Epidermal melanocyte (primary cell): ENCODE results near the gene EZR.
"Not testable (repeated sequence)": the region's sequence is repeated elsewhere in the genome, so short reads cannot be mapped to it uniquely, and the experiment has no call there.

ENCODE experiments used
- DNase-seq: peaks from one replicate; pipeline ENCODE4 v3.0.0; 2011; ENCODE audit warnings: low spot score; ENCODE audit not compliant: insufficient read length

EZR gene

DNA sequence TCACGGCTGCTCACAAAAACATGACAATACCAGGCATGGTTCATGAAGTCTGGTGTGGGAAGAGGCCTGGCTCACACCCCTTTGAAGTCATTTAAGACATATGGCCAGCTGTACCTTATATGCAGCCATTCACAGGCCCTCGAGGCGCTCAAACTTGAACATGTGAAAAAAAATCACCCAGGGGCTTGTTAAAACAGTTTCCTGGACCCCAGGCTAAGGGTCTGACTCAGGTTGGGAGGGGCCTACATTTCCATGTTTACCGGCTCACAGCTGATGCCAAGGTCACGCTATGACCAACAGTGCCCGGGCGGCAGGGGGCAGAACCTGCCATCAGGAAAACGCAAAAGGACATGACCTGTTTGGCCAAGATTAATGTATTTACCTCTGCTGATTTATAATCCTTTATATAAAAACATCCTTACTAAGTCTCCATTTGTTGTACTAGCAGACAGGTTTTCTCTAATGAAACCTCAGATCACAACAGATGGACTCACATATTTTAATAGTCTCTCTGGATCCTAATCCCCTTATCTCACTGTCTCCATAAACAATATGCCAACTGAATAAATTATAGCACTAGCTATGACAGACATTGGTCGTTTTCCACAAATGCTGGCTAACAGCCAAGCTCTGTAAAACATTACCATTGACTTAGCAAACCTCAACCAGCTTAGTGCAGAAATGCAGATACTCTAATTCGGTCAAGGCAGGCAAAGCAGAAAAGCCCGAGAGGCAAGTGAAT lies 19.9 kb downstream of the EZR start:
- no peak for DNase-seq

- no peak for DNase-seq
Measured at GRCh38 chr6:158798311-158798710, 20.9 kb downstream of the EZR start.

- no peak for DNase-seq
Measured at GRCh38 chr6:158797331-158798310, 21.5 kb downstream of the EZR start.

GRCh38 chr6:158796353-158796752 lies 22.8 kb downstream of the EZR start:
- no peak for DNase-seq

DNA sequence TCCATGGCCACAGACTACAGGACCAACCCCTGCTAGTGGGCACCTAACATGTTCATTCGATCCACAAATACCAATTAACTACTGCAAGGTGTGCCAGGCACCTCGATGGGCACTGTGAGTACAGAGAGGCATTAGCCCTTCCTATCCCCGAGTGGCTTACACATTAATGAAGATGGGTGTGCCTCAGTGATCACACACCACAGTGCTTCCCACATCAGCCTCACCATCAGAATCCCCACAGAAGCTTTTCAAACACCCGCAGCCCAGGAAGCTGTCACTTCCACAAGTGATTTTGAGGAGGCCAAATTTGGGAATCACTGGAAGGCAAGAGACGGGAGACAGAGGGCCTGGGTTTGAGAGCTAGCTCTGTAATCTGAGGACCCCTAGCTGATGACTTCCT lies 23.7 kb downstream of the EZR start:
- DNase-seq, result no peak

DNA sequence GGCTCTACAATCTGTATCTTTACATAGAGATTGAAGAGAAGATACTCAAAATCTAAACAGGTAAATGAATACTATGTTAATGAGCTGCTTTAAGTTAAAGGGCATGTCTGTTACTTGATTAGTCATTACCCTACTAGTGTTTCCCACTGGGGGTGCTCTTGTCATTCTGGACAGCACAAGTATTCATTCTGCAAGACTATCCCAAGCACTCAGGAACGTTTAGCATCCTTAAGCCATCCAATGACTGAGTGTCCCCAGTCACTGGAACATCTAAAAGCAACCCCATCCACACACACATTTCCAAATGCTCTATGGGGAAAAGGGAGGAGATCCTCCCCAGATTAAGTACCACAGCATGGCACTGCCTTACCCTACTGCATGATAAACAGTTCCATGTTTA lies 25.7 kb downstream of the EZR start:
- no peak for DNase-seq

DNA sequence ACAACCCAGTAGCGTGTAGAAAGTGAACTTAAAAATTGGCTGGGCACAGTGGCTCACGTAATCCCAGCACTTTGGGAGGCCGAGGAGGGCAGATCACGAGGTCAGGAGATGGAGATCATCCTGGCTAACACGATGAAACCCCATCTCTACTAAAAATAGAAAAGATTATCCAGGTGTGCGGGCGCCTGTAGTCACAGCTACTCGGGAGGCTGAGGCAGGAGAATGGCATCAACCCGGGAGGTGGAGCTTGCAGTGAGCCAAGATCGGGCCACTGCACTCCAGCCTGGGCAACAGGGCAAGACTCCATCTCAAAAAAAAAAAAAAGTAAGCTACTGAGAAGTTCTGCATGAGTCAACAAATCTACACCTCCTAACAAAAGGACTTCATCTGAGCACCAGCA lies 26.7 kb downstream of the EZR start:
- DNase-seq, result not testable (repeated sequence)

DNA sequence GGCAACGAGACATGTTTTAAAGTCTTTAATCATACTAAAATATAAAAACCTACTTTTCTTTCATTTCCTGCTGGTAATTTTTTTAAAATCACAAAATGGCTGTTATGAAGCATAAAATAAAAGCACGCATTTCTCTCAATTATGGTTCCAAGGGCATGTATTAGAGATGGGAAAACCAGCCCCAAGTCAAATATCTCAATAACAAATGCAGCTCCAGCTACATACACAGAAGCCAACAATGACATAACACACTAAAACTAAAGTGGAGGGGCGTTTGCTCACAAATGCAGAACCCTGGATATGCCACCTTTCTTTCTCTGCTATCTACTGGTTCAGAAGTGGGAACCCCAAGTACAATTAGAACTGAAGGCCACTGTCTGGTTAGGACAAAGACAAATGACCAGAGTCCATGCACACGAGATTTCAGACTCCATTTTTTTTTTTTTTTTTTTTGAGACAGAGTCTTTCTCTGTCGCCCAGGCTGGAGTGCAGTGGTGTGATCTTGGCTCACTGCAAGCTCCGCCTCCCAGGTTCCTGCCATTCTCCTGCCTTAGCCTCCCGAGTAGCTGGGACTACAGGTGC lies 27.8 kb downstream of the EZR start:
- no peak for DNase-seq

- no peak for DNase-seq
Measured at GRCh38 chr6:158789115-158789917, 29.9 kb downstream of the EZR start.

DNA sequence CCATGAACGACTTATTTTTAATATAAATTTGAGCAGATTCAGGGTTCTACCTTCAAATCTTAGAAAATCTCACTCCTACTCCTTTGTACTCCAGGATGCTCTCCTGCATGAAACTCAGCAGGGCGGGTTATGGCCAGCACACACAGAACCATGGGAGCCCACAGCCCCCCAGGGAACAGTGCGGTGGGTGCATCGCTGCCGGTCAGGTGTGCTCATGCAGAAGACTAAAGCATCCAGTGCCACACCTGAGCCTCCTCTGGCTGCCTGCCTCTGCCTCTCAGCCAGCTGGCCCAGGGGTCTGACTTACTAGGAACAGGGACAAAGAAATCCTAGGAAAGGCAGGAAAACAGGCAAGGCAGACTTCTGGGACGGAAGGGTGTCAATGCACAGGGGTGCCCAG lies 31.8 kb downstream of the EZR start:
- no peak for DNase-seq

- no peak for DNase-seq
Measured at GRCh38 chr6:158786645-158787304, 32.4 kb downstream of the EZR start.

GRCh38 chr6:158785036-158785435 lies 34.1 kb downstream of the EZR start:
- no peak for DNase-seq

- DNase-seq, result no peak
Measured at GRCh38 chr6:158784505-158784904, 34.7 kb downstream of the EZR start.

DNA sequence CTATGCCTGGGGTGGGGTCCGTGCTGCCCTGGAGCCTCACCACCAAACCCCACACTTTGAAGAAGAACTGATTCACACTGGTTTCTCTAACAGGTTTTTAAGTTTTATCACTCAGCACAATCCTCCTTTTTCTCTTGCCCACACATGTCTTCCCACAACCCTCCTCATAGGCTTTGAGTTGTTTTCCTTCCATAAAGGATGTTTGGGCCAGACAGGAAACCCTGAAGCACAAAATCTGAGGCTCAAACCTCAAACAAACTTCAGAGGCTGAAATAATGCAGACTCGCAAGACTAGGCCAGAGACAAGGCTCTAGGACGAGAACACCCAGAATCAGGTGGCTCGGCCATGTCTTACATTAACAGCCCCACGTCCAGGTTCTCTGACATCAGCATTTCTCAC lies 35.3 kb downstream of the EZR start:
- DNase-seq, result no peak

- DNase-seq, result no peak
Measured at GRCh38 chr6:158783167-158783450, 36.1 kb downstream of the EZR start.

GRCh38 chr6:158782432-158783166 lies 36.6 kb downstream of the EZR start:
- DNase-seq, result no peak

GRCh38 chr6:158781692-158782373 lies 37.3 kb downstream of the EZR start:
- no peak for DNase-seq

- DNase-seq, result no peak
Measured at GRCh38 chr6:158780988-158781691, 38.0 kb downstream of the EZR start.

DNA sequence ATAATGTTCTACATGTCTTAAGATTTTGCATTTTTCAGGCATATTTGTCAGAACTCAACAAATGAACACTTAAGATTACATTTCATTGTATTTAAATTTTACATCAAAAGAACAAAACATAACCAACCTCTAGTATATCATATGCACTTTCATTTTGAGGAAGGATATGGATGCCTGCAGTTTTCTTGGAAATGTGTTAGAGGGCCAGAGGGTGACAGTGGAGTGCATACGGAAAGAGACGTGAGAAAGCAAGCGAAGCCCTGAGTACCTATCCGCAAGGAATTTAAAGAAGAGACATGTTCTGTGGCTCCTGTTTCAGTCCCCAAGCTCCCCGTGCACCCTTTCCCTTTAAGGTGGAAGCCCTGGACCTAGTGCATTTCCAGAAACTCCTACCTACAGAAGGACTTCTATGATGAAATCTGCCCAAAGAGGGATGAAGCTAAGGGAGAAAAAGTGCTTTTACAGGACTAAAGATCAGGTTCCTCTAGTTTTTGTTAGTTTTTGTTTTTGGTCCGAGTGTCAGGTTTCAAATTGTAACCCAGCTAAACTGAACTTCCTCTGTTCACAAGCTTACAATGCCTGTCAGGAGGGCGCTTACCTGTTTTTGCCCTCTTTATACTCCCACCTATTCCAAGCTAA lies 38.8 kb downstream of the EZR start:
- DNase-seq, result no peak
